SK-N-SH treated with all-trans-retinoic acid at 6 μM for 48 hours (cell line): ENCODE measurements around the gene APBB1IP.

ENCODE experiments used
- ARNTL ChIP-seq: fragments of 450-650 bp; formaldehyde crosslinking; IDR thresholded peaks from 2 replicates; pipeline ENCODE4 v1.5.0; 2020; ENCODE audit warnings: low read depth, mild to moderate bottlenecking, moderate library complexity, borderline replicate concordance
- CREB5 ChIP-seq: fragments of 250-450 bp; sonication (Bioruptor Pico); IDR thresholded peaks from 2 replicates; pipeline ENCODE4 v1.5.1; 2020; ENCODE audit warnings: low read depth, mild to moderate bottlenecking, moderate library complexity
- PPARA ChIP-seq: fragments of 250-450 bp; sonication (Bioruptor Pico); IDR thresholded peaks from 2 replicates; pipeline ENCODE4 v1.5.0; 2020; ENCODE audit warnings: mild to moderate bottlenecking, borderline replicate concordance
- TOX ChIP-seq: fragments of 250-450 bp; sonication (Bioruptor Pico); IDR thresholded peaks from 2 replicates; pipeline ENCODE4 v1.8.0; 2021; ENCODE audit warnings: mild to moderate bottlenecking, moderate library complexity, borderline replicate concordance
- ZFP3 ChIP-seq: fragments of 250-450 bp; sonication (Bioruptor Pico); IDR thresholded peaks from 2 replicates; pipeline ENCODE4 v1.5.0; 2020; ENCODE audit warnings: mild to moderate bottlenecking, moderate library complexity
- ZFP30 ChIP-seq: fragments of 450-650 bp; formaldehyde crosslinking; IDR thresholded peaks from 2 replicates; pipeline ENCODE4 v1.5.0; 2022; ENCODE audit warnings: mild to moderate bottlenecking, moderate library complexity
- ZNF565 ChIP-seq: fragments of 450-650 bp; formaldehyde crosslinking; conservative IDR thresholded peaks from 2 replicates; pipeline ENCODE4 v1.5.0; 2020; ENCODE audit warnings: low read depth, mild to moderate bottlenecking, moderate library complexity
- ZNF70 ChIP-seq: fragments of 450-650 bp; formaldehyde crosslinking; IDR thresholded peaks from 2 replicates; pipeline ENCODE4 v1.5.0; 2020; ENCODE audit warnings: mild to moderate bottlenecking, moderate library complexity
- ZNF8 ChIP-seq: fragments of 450-650 bp; formaldehyde crosslinking; IDR thresholded peaks from 2 replicates; pipeline ENCODE4 v1.5.0; 2020; ENCODE audit warnings: mild to moderate bottlenecking, moderate library complexity
- TF ChIP-seq, protein P1 (sequence below): fragments of 250-450 bp; sonication (Bioruptor Pico); IDR thresholded peaks from 2 replicates; pipeline ENCODE4 v1.8.0; 2020; ENCODE audit warnings: mild to moderate bottlenecking, moderate library complexity, borderline replicate concordance
- TF ChIP-seq, protein P2 (sequence below): fragments of 250-450 bp; sonication (Bioruptor Pico); IDR thresholded peaks from 2 replicates; pipeline ENCODE4 v1.8.0; 2021; ENCODE audit warnings: low read depth, mild to moderate bottlenecking, moderate library complexity, borderline replicate concordance

DNA sequence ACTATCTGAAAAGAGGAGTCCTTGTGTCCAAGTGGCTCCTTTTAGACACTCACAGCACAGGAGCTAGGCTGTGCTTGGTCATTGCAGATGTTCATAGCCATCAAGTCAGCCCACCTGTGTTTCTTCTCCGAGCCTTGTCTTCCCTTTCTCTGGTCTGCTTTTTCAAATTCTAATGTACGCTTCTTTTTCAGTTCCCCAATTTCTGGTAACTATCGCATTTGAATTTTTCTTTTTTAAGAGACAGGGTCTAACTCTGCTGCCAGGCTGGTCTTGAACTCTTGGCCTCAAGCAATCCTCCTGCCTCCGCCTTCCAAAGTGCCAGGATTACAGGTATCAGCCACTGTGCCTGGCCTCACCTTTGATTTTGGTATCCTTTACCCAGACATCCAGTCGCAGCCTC, 18.9 kb downstream of the APBB1IP start:
- TF ChIP-seq ZNF565 (CRISPR knock-in tag) (no peak), TOX (CRISPR knock-in tag) (no peak), ZFP30 (CRISPR knock-in tag) (no peak), ZFP3 (no peak), PPARA (no peak), ZNF8 (no peak), CREB5 (no peak), ARNTL (no peak), ZNF70 (CRISPR knock-in tag) (no peak)
- TF ChIP-seq, protein P1, sequence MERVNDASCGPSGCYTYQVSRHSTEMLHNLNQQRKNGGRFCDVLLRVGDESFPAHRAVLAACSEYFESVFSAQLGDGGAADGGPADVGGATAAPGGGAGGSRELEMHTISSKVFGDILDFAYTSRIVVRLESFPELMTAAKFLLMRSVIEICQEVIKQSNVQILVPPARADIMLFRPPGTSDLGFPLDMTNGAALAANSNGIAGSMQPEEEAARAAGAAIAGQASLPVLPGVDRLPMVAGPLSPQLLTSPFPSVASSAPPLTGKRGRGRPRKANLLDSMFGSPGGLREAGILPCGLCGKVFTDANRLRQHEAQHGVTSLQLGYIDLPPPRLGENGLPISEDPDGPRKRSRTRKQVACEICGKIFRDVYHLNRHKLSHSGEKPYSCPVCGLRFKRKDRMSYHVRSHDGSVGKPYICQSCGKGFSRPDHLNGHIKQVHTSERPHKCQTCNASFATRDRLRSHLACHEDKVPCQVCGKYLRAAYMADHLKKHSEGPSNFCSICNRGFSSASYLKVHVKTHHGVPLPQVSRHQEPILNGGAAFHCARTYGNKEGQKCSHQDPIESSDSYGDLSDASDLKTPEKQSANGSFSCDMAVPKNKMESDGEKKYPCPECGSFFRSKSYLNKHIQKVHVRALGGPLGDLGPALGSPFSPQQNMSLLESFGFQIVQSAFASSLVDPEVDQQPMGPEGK (CRISPR knock-in tag) = no peak
- TF ChIP-seq, protein P2, sequence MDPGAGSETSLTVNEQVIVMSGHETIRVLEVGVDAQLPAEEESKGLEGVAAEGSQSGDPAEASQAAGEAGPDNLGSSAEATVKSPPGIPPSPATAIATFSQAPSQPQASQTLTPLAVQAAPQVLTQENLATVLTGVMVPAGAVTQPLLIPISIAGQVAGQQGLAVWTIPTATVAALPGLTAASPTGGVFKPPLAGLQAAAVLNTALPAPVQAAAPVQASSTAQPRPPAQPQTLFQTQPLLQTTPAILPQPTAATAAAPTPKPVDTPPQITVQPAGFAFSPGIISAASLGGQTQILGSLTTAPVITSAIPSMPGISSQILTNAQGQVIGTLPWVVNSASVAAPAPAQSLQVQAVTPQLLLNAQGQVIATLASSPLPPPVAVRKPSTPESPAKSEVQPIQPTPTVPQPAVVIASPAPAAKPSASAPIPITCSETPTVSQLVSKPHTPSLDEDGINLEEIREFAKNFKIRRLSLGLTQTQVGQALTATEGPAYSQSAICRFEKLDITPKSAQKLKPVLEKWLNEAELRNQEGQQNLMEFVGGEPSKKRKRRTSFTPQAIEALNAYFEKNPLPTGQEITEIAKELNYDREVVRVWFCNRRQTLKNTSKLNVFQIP (CRISPR knock-in tag) = no peak
